WTC11 (cell line): ENCODE data around the gene GNPNAT1. TPM values are rescaled to one million over a fixed set of nuclear protein-coding genes. Genes with fewer than 3 reads are reported as not detected.
"Not testable (repeated sequence)": the region's sequence is repeated elsewhere in the genome, so short reads cannot be mapped to it uniquely, and the experiment has no call there.

ENCODE experiments used
- ATAC-seq: fragments of 200-7000 bp; cut with Tn5 transposase; 2 replicates; pipeline ENCODE4 v1.10.0; 2021; ENCODE audit warnings: mild to moderate bottlenecking, moderate library complexity
- CTCF ChIA-PET: fragments of 300-600 bp; sonication (Branson Sonifier 250); formaldehyde crosslinking; loops from one replicate; lab custom pipeline; 2021; ENCODE audit warnings: antibody characterized with exemption; lab: Charles Lee
- POLR2A ChIA-PET: fragments of 350-600 bp; sonication (Branson Sonifier 250); formaldehyde crosslinking; loops from one replicate; lab custom pipeline; 2021; ENCODE audit warnings: antibody characterized with exemption; lab: Charles Lee
- DNase-seq: peaks from one replicate; pipeline ENCODE4 v3.0.0; 2021; ENCODE audit warnings: low spot score
- H3K27ac Mint-ChIP-seq: 2 replicates; pipeline ENCODE4 v1.8.0; 2021; ENCODE audit warnings: mixed read lengths
- H3K27me3 Mint-ChIP-seq: 2 replicates; pipeline ENCODE4 v1.8.0; 2021; ENCODE audit warnings: low read depth, mild to moderate bottlenecking, moderate library complexity, mixed read lengths
- H3K36me3 Mint-ChIP-seq: 2 replicates; pipeline ENCODE4 v1.8.0; 2021; ENCODE audit warnings: mixed read lengths
- H3K4me1 Mint-ChIP-seq: 2 replicates; pipeline ENCODE4 v1.8.0; 2022; ENCODE audit warnings: mixed read lengths
- H3K4me3 Mint-ChIP-seq: 2 replicates; pipeline ENCODE4 v1.8.0; 2021; ENCODE audit warnings: mild to moderate bottlenecking, moderate library complexity, mixed read lengths
- H3K9me3 Mint-ChIP-seq: 2 replicates; pipeline ENCODE4 v1.8.0; 2021; ENCODE audit warnings: mixed read lengths
- HMGA2 ChIP-seq: fragments of 250-450 bp; sonication (Bioruptor Pico); IDR thresholded peaks from 2 replicates; pipeline ENCODE4 v1.4.0; 2021; ENCODE audit warnings: mild to moderate bottlenecking, moderate library complexity
- HMGXB4 ChIP-seq: sonication (generic); formaldehyde crosslinking; IDR thresholded peaks from 2 replicates; pipeline ENCODE4 v1.8.1; 2023; ENCODE audit warnings: mild to moderate bottlenecking, moderate library complexity, missing genetic modification reagents
- JUN ChIP-seq: sonication (generic); formaldehyde crosslinking; IDR thresholded peaks from 2 replicates; pipeline ENCODE4 v1.8.0; 2023; ENCODE audit warnings: mild to moderate bottlenecking, missing genetic modification reagents
- KAT7 ChIP-seq: sonication (generic); formaldehyde crosslinking; IDR thresholded peaks from 2 replicates; pipeline ENCODE4 v1.8.1; 2023; ENCODE audit warnings: missing genetic modification reagents, mild to moderate bottlenecking, borderline replicate concordance
- NFATC4 ChIP-seq: fragments of 250-450 bp; sonication (Bioruptor Pico); IDR thresholded peaks from 2 replicates; pipeline ENCODE4 v1.9.0; 2021; ENCODE audit warnings: mild to moderate bottlenecking
- OVOL2 ChIP-seq: fragments of 250-450 bp; sonication (Bioruptor Pico); IDR thresholded peaks from 2 replicates; pipeline ENCODE4 v1.9.0; 2021; ENCODE audit warnings: mild to moderate bottlenecking, borderline replicate concordance
- RORB ChIP-seq: fragments of 250-450 bp; sonication (Bioruptor Pico); IDR thresholded peaks from 2 replicates; pipeline ENCODE4 v1.9.0; 2021; ENCODE audit warnings: mild to moderate bottlenecking
- SMAD4 ChIP-seq: sonication (generic); formaldehyde crosslinking; IDR thresholded peaks from 2 replicates; pipeline ENCODE4 v1.8.0; 2022; ENCODE audit warnings: mild to moderate bottlenecking, missing genetic modification reagents
- TEAD4 ChIP-seq: sonication (generic); formaldehyde crosslinking; IDR thresholded peaks from 2 replicates; pipeline ENCODE4 v1.8.0; 2022; ENCODE audit warnings: mild to moderate bottlenecking, missing genetic modification reagents
- ZBTB21 ChIP-seq: sonication (generic); formaldehyde crosslinking; IDR thresholded peaks from 2 replicates; pipeline ENCODE4 v1.8.1; 2023; ENCODE audit warnings: mild to moderate bottlenecking, missing genetic modification reagents, borderline replicate concordance
- ZBTB43 ChIP-seq: sonication (generic); formaldehyde crosslinking; IDR thresholded peaks from 2 replicates; pipeline ENCODE4 v1.8.1; 2023; ENCODE audit warnings: mild to moderate bottlenecking, missing genetic modification reagents
- ZNF281 ChIP-seq: sonication (generic); formaldehyde crosslinking; IDR thresholded peaks from 2 replicates; pipeline ENCODE4 v1.8.0; 2023; ENCODE audit warnings: mild to moderate bottlenecking, missing genetic modification reagents
- ZNF416 ChIP-seq: fragments of 250-450 bp; sonication (Bioruptor Pico); IDR thresholded peaks from 2 replicates; pipeline ENCODE4 v1.9.0; 2021; ENCODE audit warnings: mild to moderate bottlenecking, inconsistent platforms
- ZNF423 ChIP-seq: fragments of 250-450 bp; sonication (Bioruptor Pico); IDR thresholded peaks from 2 replicates; pipeline ENCODE4 v2.1.2; 2022; ENCODE audit warnings: mild to moderate bottlenecking, moderate library complexity
- total RNA-seq: library from RNA; stranded (reverse); gene quantifications from 3 replicates; pipeline ENCODE4 v1.2.3, GENCODE V29; 2021
- TF ChIP-seq, protein P1 (sequence below): sonication (generic); formaldehyde crosslinking; IDR thresholded peaks from 2 replicates; pipeline ENCODE4 v1.8.0; 2022; ENCODE audit warnings: mild to moderate bottlenecking, missing genetic modification reagents
- TF ChIP-seq, protein P2 (sequence below): sonication (generic); formaldehyde crosslinking; IDR thresholded peaks from 2 replicates; pipeline ENCODE4 v1.8.0; 2022; ENCODE audit warnings: mild to moderate bottlenecking, missing genetic modification reagents
- TF ChIP-seq, protein P3 (sequence below): sonication (generic); formaldehyde crosslinking; IDR thresholded peaks from 2 replicates; pipeline ENCODE4 v1.8.0; 2023; ENCODE audit warnings: missing genetic modification reagents

Gene GNPNAT1
- total RNA-seq, 1 experiment from 2014 or later, result 43.5 TPM

DNA sequence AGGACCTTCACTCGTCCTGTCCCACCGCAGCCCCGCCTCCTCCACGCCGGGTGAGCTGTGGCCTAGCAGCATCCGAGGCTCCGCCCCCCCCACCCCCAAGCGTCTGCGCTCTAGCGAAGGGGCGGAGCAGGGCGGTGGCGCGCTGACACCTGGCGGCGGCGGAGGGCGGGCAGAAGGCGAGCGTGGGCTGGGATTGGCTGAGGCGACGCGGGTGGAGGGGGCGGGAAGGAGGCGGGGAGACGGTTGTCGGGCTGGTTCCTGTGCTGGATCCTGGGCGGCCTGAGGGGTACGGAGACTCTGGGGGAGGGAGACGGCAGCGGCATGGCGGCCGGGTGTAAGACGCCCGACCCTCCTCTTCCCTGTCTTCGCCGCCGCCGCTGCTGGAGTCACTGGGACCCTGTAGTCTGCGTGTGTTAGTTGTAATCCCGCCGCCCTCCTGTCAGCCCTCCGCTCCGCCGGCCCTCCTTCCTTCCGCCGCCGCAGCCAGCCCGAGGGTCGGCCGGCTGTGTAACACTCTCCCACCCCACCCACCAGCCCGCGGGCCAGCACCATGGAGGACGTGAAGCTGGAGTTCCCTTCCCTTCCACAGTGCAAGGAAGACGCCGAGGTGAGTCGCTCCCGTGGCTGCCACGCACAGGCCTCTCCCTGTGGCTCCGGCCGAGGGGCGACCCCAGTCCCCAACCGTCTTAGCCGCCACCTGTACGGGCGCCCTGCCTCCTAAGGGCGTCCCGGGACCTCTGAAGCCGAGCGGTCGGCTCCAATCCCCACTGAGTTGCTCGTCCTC, 61.3 kb downstream of the GNPNAT1 start, which contains the start of gene STYX (continued):
- TF ChIP-seq, protein P1, sequence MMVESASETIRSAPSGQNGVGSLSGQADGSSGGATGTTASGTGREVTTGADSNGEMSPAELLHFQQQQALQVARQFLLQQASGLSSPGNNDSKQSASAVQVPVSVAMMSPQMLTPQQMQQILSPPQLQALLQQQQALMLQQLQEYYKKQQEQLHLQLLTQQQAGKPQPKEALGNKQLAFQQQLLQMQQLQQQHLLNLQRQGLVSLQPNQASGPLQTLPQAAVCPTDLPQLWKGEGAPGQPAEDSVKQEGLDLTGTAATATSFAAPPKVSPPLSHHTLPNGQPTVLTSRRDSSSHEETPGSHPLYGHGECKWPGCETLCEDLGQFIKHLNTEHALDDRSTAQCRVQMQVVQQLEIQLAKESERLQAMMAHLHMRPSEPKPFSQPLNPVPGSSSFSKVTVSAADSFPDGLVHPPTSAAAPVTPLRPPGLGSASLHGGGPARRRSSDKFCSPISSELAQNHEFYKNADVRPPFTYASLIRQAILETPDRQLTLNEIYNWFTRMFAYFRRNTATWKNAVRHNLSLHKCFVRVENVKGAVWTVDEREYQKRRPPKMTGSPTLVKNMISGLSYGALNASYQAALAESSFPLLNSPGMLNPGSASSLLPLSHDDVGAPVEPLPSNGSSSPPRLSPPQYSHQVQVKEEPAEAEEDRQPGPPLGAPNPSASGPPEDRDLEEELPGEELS (CRISPR knock-in tag), result peak; percentile 70; the same call in 1 of the 2 replicates
- peak; percentile 59; the same call in 1 of the 2 replicates for TF ChIP-seq HMGXB4 (CRISPR knock-in tag)
- 0 out of 2 replicates have a peak, but pooled peaks have one; percentile 58 for TF ChIP-seq ZNF416 (CRISPR knock-in tag)
- TF ChIP-seq ZNF423 (CRISPR knock-in tag), result no peak
- TF ChIP-seq ZNF281 (CRISPR knock-in tag), result 0 out of 2 replicates have a peak, but pooled peaks have one; percentile 33
- TF ChIP-seq OVOL2, result no peak

- Mint-ChIP-seq H3K4me1 (peaks cover 38% of the 10 kb centered on the region), H3K27ac (peak overlapping the region; percentile 100), H3K27me3 (no peaks in the 10 kb centered on the region), H3K36me3 (peaks cover 21% of the 10 kb centered on the region)
- TF ChIP-seq NFATC4 (CRISPR knock-in tag), result no peak
- no peak for TF ChIP-seq JUN (CRISPR knock-in tag)
- TF ChIP-seq ZBTB43 (CRISPR knock-in tag), result no peak
- no peak for TF ChIP-seq SMAD4 (CRISPR knock-in tag)
- no peak for TF ChIP-seq RORB (CRISPR knock-in tag)
- no peak for TF ChIP-seq KAT7 (CRISPR knock-in tag)
- no peak for TF ChIP-seq TEAD4
- TF ChIP-seq, protein P2, sequence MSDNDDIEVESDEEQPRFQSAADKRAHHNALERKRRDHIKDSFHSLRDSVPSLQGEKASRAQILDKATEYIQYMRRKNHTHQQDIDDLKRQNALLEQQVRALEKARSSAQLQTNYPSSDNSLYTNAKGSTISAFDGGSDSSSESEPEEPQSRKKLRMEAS, result no peak
- TF ChIP-seq, protein P3, sequence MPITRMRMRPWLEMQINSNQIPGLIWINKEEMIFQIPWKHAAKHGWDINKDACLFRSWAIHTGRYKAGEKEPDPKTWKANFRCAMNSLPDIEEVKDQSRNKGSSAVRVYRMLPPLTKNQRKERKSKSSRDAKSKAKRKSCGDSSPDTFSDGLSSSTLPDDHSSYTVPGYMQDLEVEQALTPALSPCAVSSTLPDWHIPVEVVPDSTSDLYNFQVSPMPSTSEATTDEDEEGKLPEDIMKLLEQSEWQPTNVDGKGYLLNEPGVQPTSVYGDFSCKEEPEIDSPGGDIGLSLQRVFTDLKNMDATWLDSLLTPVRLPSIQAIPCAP (CRISPR knock-in tag), result no peak
- no peak for TF ChIP-seq ZBTB21 (CRISPR knock-in tag)
- TF ChIP-seq HMGA2 (CRISPR knock-in tag), result no peak
- TF ChIP-seq, all 79 proteins: peak for 0
- no peak for DNase-seq
- ChIA-PET POLR2A (interaction anchor here (0.9 to 1.7 kb wide), 6 partner anchors 13 to 177 kb away, joined by 3 to 19 read pairs (median 6); partner anchors contain the start of genes ERO1A, GNPNAT1, GPR137C and TXNDC16), CTCF (interaction anchor here (0.7 to 1.9 kb wide), 4 partner anchors 47 to 488 kb away, joined by 3 to 6 read pairs (median 4); no protein-coding TSS in a partner anchor)
- no peak for ATAC-seq
- H3K4me3 Mint-ChIP-seq, result peak overlapping the region; percentile 99
- H3K9me3 Mint-ChIP-seq, result peaks cover 4% of the 10 kb centered on the region
These were observed 61.9 kb downstream of the GNPNAT1 start for GRCh38 chr14:52729585-52729924.

DNA sequence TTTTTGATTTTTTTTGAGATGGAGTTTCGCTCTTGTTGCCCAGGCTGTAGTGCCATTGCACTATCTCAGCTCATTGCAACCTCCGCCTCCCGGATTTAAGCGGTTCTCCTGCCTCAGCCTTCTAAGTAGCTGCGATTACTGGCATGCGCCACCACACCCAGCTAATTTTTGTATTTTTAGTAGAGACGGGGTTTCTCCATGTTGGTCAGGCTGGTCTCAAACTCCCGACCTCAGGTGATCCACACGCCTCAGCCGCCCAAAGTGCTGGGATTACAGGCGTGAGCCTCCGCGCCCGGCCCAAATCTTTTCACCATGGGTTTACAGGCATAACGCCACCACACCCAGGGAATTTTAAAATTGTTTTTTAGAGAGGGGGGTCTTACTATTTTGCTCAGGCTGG, 62.4 kb downstream of the GNPNAT1 start:
- not testable (repeated sequence) for H3K9me3 Mint-ChIP-seq, H3K27me3 Mint-ChIP-seq, DNase-seq, ATAC-seq
- peaks cover 33% of the 10 kb centered on the region for H3K4me1 Mint-ChIP-seq
- ChIA-PET CTCF (interaction anchor here (0.5 to 1.9 kb wide), 4 partner anchors 174 to 489 kb away, joined by 3 to 6 read pairs (median 3); no protein-coding TSS in a partner anchor), POLR2A (interaction anchor here (1.3 to 1.7 kb wide), 2 partner anchors 62 to 177 kb away, joined by 11 to 19 read pairs; partner anchors contain the start of genes GNPNAT1, GPR137C and TXNDC16)
- peak overlapping the region; percentile 99 for H3K27ac Mint-ChIP-seq
- peak overlapping the region; percentile 61 for H3K4me3 Mint-ChIP-seq
- H3K36me3 Mint-ChIP-seq, result peaks cover 23% of the 10 kb centered on the region

DNA sequence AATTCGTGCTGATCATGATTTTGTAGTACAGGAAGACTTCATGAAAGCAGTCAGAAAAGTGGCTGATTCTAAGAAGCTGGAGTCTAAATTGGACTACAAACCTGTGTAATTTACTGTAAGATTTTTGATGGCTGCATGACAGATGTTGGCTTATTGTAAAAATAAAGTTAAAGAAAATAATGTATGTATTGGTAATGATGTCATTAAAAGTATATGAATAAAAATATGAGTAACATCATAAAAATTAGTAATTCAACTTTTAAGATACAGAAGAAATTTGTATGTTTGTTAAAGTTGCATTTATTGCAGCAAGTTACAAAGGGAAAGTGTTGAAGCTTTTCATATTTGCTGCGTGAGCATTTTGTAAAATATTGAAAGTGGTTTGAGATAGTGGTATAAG, 63.9 kb downstream of the GNPNAT1 start:
- not testable (repeated sequence) for H3K4me3 Mint-ChIP-seq, DNase-seq, H3K27me3 Mint-ChIP-seq, ATAC-seq, H3K9me3 Mint-ChIP-seq, H3K27ac Mint-ChIP-seq
- ChIA-PET POLR2A (interaction anchor here (0.6 to 0.7 kb wide), 3 partner anchors 10 to 719 kb away, joined by 4 to 8 read pairs (median 4); no protein-coding TSS in a partner anchor), CTCF (interaction anchor here (0.6 to 0.7 kb wide), 2 partner anchors 144 to 1250 kb away, joined by 4 read pairs; no protein-coding TSS in a partner anchor)
- peaks cover 35% of the 10 kb centered on the region for H3K36me3 Mint-ChIP-seq
- H3K4me1 Mint-ChIP-seq, result peaks cover 18% of the 10 kb centered on the region
